HEK293T (cell line): ENCODE data around the gene PCBP3.

Experiments used
- ARNT ChIP-seq: fragments of 450-650 bp; IDR thresholded peaks from 2 replicates; pipeline ENCODE4 v1.6.1; 2017; ENCODE audit warnings: mild to moderate bottlenecking
- CTBP1 ChIP-seq: fragments of 450-650 bp; IDR thresholded peaks from 2 replicates; pipeline ENCODE4 v1.6.1; 2016; ENCODE audit warnings: borderline replicate concordance
- FOXM1 ChIP-seq: fragments of 450-650 bp; IDR thresholded peaks from 2 replicates; pipeline ENCODE4 v1.6.1; 2017; ENCODE audit warnings: mild to moderate bottlenecking, borderline replicate concordance
- HDGF ChIP-seq: fragments of 450-650 bp; IDR thresholded peaks from 2 replicates; pipeline ENCODE4 v1.6.1; 2017; ENCODE audit warnings: antibody characterized with exemption, borderline replicate concordance
- NFRKB ChIP-seq: fragments of 450-650 bp; IDR thresholded peaks from 2 replicates; pipeline ENCODE4 v1.6.1; 2016; ENCODE audit warnings: mild to moderate bottlenecking, moderate library complexity
- SP1 ChIP-seq: fragments of 450-650 bp; IDR thresholded peaks from 2 replicates; pipeline ENCODE4 v1.6.1; 2017
- SUZ12 ChIP-seq: fragments of 450-650 bp; IDR thresholded peaks from 2 replicates; pipeline ENCODE4 v1.6.1; 2016; ENCODE audit warnings: mild to moderate bottlenecking
- TARDBP ChIP-seq: fragments of 450-650 bp; IDR thresholded peaks from 2 replicates; pipeline ENCODE4 v1.6.1; 2016
- ZNF384 ChIP-seq: fragments of 450-650 bp; IDR thresholded peaks from 2 replicates; pipeline ENCODE4 v1.6.1; 2016

DNA sequence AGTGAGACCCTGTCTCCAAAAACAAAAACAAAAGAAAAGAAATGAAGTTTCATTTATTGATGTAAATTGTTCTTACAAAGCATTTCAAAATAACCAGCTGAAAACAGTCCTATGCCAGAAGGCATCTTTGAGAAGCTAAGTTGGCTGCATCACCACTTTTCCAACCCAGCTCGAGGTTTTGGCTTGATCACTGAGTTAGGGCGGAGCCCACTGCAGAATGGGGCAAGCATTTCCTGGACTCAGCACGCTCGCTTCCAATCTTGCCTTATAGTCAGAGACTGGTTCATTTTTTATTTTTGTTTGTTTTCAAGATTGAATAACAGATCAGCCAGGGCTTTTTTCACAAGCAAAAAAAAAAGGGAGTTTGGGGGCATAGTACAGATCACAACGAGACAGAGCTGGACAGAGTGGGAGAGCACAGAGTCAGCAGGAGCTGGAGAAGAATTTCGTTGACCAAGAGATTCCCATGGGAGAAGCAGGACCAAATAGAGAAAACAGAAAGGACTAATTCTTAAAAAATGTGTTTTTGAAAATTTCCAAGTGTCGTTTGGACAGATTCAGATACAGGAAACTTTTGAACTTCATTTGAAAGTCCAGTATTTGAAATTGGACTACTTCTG lies 314.6 kb downstream of the PCBP3 start:
- TF ChIP-seq CTBP1 (no peak), TARDBP (no peak), SUZ12 (no peak), ZNF384 (no peak), HDGF (no peak), NFRKB (no peak), FOXM1 (no peak), SP1 (no peak), ARNT (no peak)
